22Rv1 (cell line): ENCODE results near the gene JAKMIP1.

Source experiments
- CTCF ChIP-seq: fragments of 450-650 bp; IDR thresholded peaks from 2 replicates; pipeline ENCODE4 v1.5.1; 2017; ENCODE audit warnings: mild to moderate bottlenecking
- ZFX ChIP-seq: fragments of 450-650 bp; IDR thresholded peaks from 2 replicates; pipeline ENCODE4 v1.6.1; 2017; ENCODE audit warnings: antibody characterized with exemption, borderline replicate concordance

- no peak for TF ChIP-seq CTCF
- no peak for TF ChIP-seq ZFX
Measured at GRCh38 chr4:6058531-6059374, 141.6 kb downstream of the JAKMIP1 start.
